ENCODE measurements around the gene TRAM2. TPM values are rescaled to one million over a fixed set of nuclear protein-coding genes. Genes with fewer than 3 reads are reported as not detected.

The TRAM2 gene
- total RNA-seq, 2 experiments from 2014 or later = 3.5 to 3.6 TPM

DNA sequence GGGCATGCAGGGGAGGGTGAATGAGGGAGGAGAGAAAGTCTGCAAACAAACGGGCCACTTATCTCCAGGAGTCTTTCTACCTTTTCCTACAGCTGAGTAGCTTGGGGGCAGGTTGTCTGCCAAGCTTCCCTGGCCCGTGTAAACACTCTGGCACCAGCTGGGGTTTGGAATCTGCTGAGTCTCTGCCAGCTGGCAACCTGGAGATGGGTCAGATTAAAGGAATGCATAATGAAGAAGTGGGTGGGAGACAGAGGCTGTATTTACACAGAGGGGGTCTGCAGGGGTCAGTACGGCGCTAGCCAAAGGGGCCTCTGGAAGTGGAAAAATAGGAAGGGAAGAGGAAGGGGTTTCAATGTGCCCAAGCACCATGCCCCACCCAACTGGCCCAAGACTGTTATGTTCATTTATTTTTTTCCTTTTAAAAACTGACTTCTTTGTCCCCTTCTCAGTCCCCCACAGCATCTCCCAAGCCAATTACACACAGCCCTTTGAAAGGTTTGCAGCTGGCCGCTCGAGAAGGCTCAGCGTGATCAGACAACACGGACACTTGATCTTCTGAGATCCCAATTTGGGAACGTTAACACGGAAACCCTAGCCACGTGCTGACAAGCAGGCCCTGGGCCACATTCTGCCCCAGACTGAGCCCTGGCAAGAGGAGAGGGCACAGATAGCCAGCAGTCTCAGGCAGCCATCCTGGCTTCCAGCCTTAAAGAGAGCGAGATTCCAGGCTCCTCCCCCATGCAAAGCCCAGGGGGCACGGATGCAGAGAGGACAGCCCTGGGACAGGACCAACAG lies 25.2 kb downstream of the TRAM2 start:
- intact Hi-C loops (cut with DNase I, micrococcal nuclease) = no loop called here

DNA sequence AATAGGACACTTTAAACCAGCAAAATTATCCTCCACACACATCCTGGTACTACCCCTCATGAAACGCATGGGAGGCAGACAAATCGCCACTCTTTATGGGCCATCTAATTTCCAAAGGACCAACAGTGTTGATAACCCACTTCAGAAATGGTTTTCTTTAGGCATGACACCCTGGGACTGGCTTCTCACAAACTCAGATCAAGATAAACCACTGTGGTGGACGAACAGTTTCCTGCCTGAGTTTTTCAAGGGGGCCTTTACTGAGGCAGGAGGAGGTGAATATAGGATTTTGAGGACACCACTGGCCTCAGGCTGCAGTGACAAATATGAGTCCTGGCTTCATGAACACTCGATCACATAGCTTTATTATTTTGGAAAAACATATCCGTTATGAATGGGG lies 26.0 kb downstream of the TRAM2 start:
- CTCF ChIA-PET = interaction anchor here (0.9 kb wide), 1 partner anchor 501 kb away, joined by 5 read pairs; no protein-coding TSS in a partner anchor

More for the DNA sequence above, 25.2 kb downstream of the TRAM2 start:
- Mint-ChIP-seq H3K27ac (no peak overlapping the region), H3K4me1 (peaks cover 9% of the 10 kb centered on the region), H3K9me3 (ENCODE audit: low read depth) (no peaks in the 10 kb centered on the region), H3K27me3 (no peaks in the 10 kb centered on the region), H3K4me3 (no peak overlapping the region), H3K36me3 (ENCODE audit: low read depth) (no peaks in the 10 kb centered on the region)
- DNase-seq (no peak), ATAC-seq (no peak)
- ChIA-PET POLR2A (interaction anchor here (0.6 kb wide), 1 partner anchor 54 kb away, joined by 3 read pairs; no protein-coding TSS in a partner anchor), CTCF (interaction anchor here (0.6 to 0.9 kb wide), 3 partner anchors 21 to 502 kb away, joined by 3 to 5 read pairs (median 3); no protein-coding TSS in a partner anchor)

DNA sequence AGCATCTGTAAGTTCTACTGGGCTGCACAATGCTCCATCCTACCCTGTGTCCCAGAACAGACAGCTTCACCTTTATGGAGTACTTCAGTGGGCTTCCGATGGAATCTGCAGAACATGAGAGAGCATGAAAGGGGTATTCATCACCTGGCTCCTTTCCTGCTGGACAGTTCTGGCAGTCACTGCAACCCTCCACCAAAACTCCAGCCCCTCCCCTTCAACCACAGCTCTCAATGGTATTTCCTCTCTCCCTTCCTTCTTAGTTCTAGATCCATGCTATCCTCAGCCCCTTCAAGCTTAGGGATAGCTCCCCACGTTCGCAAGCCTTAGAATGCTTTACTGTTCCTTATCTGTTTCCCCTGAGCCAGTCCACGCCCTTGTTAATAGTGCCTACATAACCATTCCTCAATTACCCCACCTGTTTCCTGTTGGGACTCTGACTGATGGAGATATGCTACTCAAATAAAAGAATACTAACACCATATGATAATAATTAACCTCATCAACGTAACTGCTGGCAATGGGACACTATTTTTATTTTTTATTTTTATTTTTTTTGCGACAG lies 26.8 kb downstream of the TRAM2 start:
- ChIA-PET POLR2A (interaction anchor here (0.6 kb wide), 1 partner anchor 9 kb away, joined by 6 read pairs; no protein-coding TSS in a partner anchor), CTCF (interaction anchor here (0.8 kb wide), 1 partner anchor 27 kb away, joined by 3 read pairs; no protein-coding TSS in a partner anchor)
- H3K9me3 Mint-ChIP-seq (ENCODE audit: low read depth) = no peaks in the 10 kb centered on the region
- H3K4me3 Mint-ChIP-seq = no peak overlapping the region
- ATAC-seq = no peak
- peaks cover 9% of the 10 kb centered on the region for H3K4me1 Mint-ChIP-seq
- intact Hi-C loops (cut with DNase I, micrococcal nuclease) = no loop called here
- no peak overlapping the region for H3K27ac Mint-ChIP-seq
- DNase-seq = no peak
- no peaks in the 10 kb centered on the region for H3K27me3 Mint-ChIP-seq
- H3K36me3 Mint-ChIP-seq (ENCODE audit: low read depth) = no peaks in the 10 kb centered on the region

More for the DNA sequence above, 26.0 kb downstream of the TRAM2 start:
- Mint-ChIP-seq H3K9me3 (ENCODE audit: low read depth) (no peaks in the 10 kb centered on the region), H3K27me3 (no peaks in the 10 kb centered on the region), H3K36me3 (ENCODE audit: low read depth) (no peaks in the 10 kb centered on the region), H3K27ac (no peak overlapping the region), H3K4me3 (no peak overlapping the region), H3K4me1 (peaks cover 9% of the 10 kb centered on the region)
- ATAC-seq (no peak), DNase-seq (no peak)
- POLR2A ChIA-PET = no interaction called here
- intact Hi-C loops (cut with DNase I, micrococcal nuclease) = no loop called here

DNA sequence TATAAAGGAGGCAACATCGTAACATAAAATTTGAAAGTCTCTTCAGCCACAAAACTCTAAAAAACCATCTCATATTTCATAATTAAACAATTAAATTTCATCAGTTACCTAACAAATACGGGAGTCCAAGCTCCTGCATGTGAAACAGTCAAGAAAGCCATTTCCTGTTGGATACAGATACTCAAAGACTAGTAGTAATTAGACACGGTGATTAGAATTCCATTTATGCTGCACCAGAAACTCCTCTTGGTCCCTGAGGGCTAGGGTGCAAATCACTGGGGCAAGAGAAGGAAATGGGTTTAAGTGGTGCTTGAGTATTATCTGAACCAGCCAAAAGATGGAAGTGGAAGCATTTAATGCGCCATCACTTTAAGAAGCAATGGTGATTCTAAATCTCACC lies 27.4 kb downstream of the TRAM2 start:
- peaks cover 9% of the 10 kb centered on the region for H3K4me1 Mint-ChIP-seq
- ChIA-PET POLR2A (interaction anchor here (0.6 kb wide), 1 partner anchor 8 kb away, joined by 6 read pairs; no protein-coding TSS in a partner anchor), CTCF (interaction anchor here (0.8 kb wide), 1 partner anchor 26 kb away, joined by 3 read pairs; no protein-coding TSS in a partner anchor)
- no peak for ATAC-seq
- DNase-seq = no peak
- H3K4me3 Mint-ChIP-seq = no peak overlapping the region
- no peak overlapping the region for H3K27ac Mint-ChIP-seq
- intact Hi-C loops (cut with DNase I, micrococcal nuclease) = no loop called here
- H3K9me3 Mint-ChIP-seq (ENCODE audit: low read depth) = no peaks in the 10 kb centered on the region
- H3K27me3 Mint-ChIP-seq = no peaks in the 10 kb centered on the region
- no peaks in the 10 kb centered on the region for H3K36me3 Mint-ChIP-seq (ENCODE audit: low read depth)

DNA sequence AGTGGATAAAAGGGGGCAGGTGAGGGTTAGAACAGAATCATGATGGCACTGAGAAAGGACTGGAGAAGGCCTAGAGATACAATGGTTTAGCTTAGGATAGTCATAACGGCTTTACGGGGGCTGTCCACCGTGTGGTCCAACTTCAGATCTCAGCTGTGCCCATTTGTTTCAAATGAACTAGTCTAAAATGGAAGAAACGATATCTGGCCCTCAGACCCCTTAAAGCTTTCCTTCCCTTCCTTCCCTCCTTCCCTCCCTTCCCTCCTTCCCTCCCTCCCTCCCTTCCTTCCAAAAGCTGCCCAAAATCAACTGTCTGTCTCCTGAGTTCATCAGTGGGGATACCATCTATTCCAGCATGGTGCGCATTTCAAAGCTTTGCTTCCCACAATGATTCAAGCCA lies 27.9 kb downstream of the TRAM2 start:
- Mint-ChIP-seq H3K27me3 (no peaks in the 10 kb centered on the region), H3K9me3 (ENCODE audit: low read depth) (no peaks in the 10 kb centered on the region), H3K4me1 (peaks cover 9% of the 10 kb centered on the region), H3K36me3 (ENCODE audit: low read depth) (no peaks in the 10 kb centered on the region), H3K27ac (no peak overlapping the region), H3K4me3 (no peak overlapping the region)
- DNase-seq (no peak), ATAC-seq (no peak)
- ChIA-PET CTCF (interaction anchor here (0.8 kb wide), 1 partner anchor 26 kb away, joined by 3 read pairs; no protein-coding TSS in a partner anchor), POLR2A (no interaction called here)
- intact Hi-C loops (cut with DNase I, micrococcal nuclease) = no loop called here

DNA sequence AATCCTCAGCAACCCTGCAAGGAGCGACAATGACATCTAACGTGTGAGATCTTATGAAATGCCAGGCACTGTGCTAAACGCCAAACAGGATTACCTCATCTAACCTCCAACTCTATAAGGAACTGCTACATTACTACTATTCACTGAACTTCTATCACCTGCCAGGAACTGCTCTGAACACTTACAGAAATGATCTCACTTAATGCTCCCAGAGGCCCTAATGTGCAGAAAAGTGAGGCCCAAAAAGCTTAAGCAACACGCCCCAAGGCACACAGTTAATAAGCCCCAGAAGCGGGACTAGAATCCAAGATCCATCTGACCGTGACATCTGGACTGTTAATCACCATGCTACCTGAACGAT lies 28.5 kb downstream of the TRAM2 start:
- Mint-ChIP-seq H3K27ac (no peak overlapping the region), H3K9me3 (ENCODE audit: low read depth) (no peaks in the 10 kb centered on the region), H3K27me3 (no peaks in the 10 kb centered on the region), H3K4me3 (no peak overlapping the region), H3K36me3 (ENCODE audit: low read depth) (no peaks in the 10 kb centered on the region), H3K4me1 (peaks cover 4% of the 10 kb centered on the region)
- DNase-seq = no peak
- intact Hi-C loops (cut with DNase I, micrococcal nuclease) = no loop called here
- ChIA-PET POLR2A (no interaction called here), CTCF (no interaction called here)
- ATAC-seq = no peak

GRCh38 chr6:52547647-52548352 lies 29.1 kb downstream of the TRAM2 start:
- no peak overlapping the region for H3K27ac Mint-ChIP-seq
- H3K36me3 Mint-ChIP-seq (ENCODE audit: low read depth) = no peaks in the 10 kb centered on the region
- H3K27me3 Mint-ChIP-seq = no peaks in the 10 kb centered on the region
- intact Hi-C loops (cut with DNase I, micrococcal nuclease) = no loop called here
- POLR2A ChIA-PET = no interaction called here
- H3K9me3 Mint-ChIP-seq (ENCODE audit: low read depth) = no peaks in the 10 kb centered on the region
- DNase-seq = no peak
- ATAC-seq = no peak
- no peak overlapping the region for H3K4me3 Mint-ChIP-seq
- H3K4me1 Mint-ChIP-seq = peaks cover 4% of the 10 kb centered on the region
- CTCF ChIA-PET = interaction anchor here (0.7 to 1.0 kb wide), 2 partner anchors 10 to 174 kb away, joined by 3 read pairs; no protein-coding TSS in a partner anchor

DNA sequence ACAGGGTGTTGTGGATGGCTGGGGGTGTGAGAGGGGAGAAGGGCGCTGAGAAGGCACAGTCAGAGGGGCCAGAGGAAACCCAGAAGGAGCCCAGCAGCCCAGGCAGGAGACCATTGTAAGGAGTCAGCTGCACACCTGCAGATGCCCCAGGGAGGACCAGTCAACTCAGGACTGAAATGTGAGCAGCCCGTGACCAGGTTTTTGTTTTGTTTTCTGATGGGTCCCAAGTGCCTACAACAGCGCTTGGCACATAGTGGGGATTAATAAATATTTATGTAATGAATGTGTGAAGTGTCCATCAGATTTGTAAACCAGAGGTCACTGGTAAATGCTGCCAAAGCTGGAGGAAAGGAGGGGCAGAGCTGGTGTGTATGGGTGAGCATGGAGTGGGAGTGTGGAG lies 30.2 kb downstream of the TRAM2 start:
- Mint-ChIP-seq H3K36me3 (ENCODE audit: low read depth) (no peaks in the 10 kb centered on the region), H3K27ac (no peak overlapping the region), H3K27me3 (no peaks in the 10 kb centered on the region), H3K4me1 (peaks cover 2% of the 10 kb centered on the region), H3K4me3 (no peak overlapping the region), H3K9me3 (ENCODE audit: low read depth) (no peaks in the 10 kb centered on the region)
- ATAC-seq = no peak
- ChIA-PET CTCF (interaction anchor here (0.7 to 1.0 kb wide), 2 partner anchors 11 to 175 kb away, joined by 3 read pairs; no protein-coding TSS in a partner anchor), POLR2A (no interaction called here)
- intact Hi-C loops (cut with DNase I, micrococcal nuclease) = no loop called here
- no peak for DNase-seq

DNA sequence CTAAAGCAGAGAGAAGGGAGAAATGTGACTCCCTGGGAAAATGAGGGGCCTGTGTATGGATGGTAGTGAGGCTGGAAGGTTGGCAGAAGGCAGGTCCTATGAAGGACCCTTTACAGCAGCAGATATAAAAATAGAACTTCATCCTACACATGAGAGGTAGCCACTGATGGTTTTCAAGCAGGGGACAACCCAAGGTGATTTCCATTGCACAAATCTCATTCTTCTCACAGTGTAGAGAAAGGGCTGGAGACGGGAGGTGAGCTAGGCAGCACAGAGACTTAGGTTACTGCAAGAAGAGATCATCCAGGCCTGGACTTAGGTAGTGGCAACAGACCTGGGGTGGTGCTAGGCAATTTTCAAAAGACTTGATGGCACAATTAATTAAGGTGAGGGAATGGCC lies 30.7 kb downstream of the TRAM2 start:
- intact Hi-C loops (cut with DNase I, micrococcal nuclease) = no loop called here
- DNase-seq (no peak), ATAC-seq (no peak)
- Mint-ChIP-seq H3K27ac (no peak overlapping the region), H3K4me1 (peaks cover 2% of the 10 kb centered on the region), H3K9me3 (ENCODE audit: low read depth) (no peaks in the 10 kb centered on the region), H3K4me3 (no peak overlapping the region), H3K27me3 (no peaks in the 10 kb centered on the region), H3K36me3 (ENCODE audit: low read depth) (no peaks in the 10 kb centered on the region)
- CTCF ChIA-PET = no interaction called here
- POLR2A ChIA-PET = no interaction called here

GRCh38 chr6:52545406-52546119 lies 31.3 kb downstream of the TRAM2 start:
- ATAC-seq (no peak), DNase-seq (no peak)
- ChIA-PET POLR2A (no interaction called here), CTCF (no interaction called here)
- intact Hi-C loops (cut with DNase I, micrococcal nuclease) = no loop called here
- H3K36me3 Mint-ChIP-seq (ENCODE audit: low read depth) = no peaks in the 10 kb centered on the region
- no peaks in the 10 kb centered on the region for H3K9me3 Mint-ChIP-seq (ENCODE audit: low read depth)
- no peak overlapping the region for H3K4me3 Mint-ChIP-seq
- no peak overlapping the region for H3K27ac Mint-ChIP-seq
- peaks cover 3% of the 10 kb centered on the region for H3K4me1 Mint-ChIP-seq
- H3K27me3 Mint-ChIP-seq = no peaks in the 10 kb centered on the region
